ENCODE measurements around the gene WDFY4.
"Not testable (repeated sequence)": the region's sequence is repeated elsewhere in the genome, so short reads cannot be mapped to it uniquely, and the experiment has no call there.

The WDFY4 gene

GRCh38 chr10:48684792-48685623 lies at the start of gene WDFY4:
Gene WDFY4 (plus strand): TSS chr10:48684873. CDS start chr10:48709733, 24,860 bp downstream.
- FAIRE-seq (no peak), DNase-seq (ENCODE audit: low spot score) (no peak)

GRCh38 chr10:48634984-48635557 lies 49.6 kb upstream of the WDFY4 start:
- FAIRE-seq (no peak), DNase-seq (ENCODE audit: low spot score) (no peak)

GRCh38 chr10:48636231-48636630 lies 48.4 kb upstream of the WDFY4 start:
- no peak for DNase-seq (ENCODE audit: low spot score)
- no peak for FAIRE-seq

GRCh38 chr10:48636901-48637300 lies 47.8 kb upstream of the WDFY4 start:
- FAIRE-seq (no peak), DNase-seq (ENCODE audit: low spot score) (no peak)

GRCh38 chr10:48638158-48638557 lies 46.5 kb upstream of the WDFY4 start:
- FAIRE-seq (no peak), DNase-seq (ENCODE audit: low spot score) (no peak)

- FAIRE-seq, result no peak
Measured at GRCh38 chr10:48638739-48639527, 45.7 kb upstream of the WDFY4 start.

GRCh38 chr10:48639632-48640031 lies 45.0 kb upstream of the WDFY4 start:
- DNase-seq (ENCODE audit: low spot score) (no peak), FAIRE-seq (peak; percentile 38)

More at GRCh38 chr10:48638739-48639527, 45.7 kb upstream of the WDFY4 start:
- DNase-seq (ENCODE audit: low spot score), result no peak

- no peak for FAIRE-seq
Measured at GRCh38 chr10:48640326-48640725, 44.3 kb upstream of the WDFY4 start.

GRCh38 chr10:48641099-48641690 lies 43.5 kb upstream of the WDFY4 start:
- not testable (repeated sequence) for FAIRE-seq; DNase-seq (ENCODE audit: low spot score)

More at GRCh38 chr10:48640326-48640725, 44.3 kb upstream of the WDFY4 start:
- DNase-seq (ENCODE audit: low spot score), result no peak

- FAIRE-seq (no peak), DNase-seq (ENCODE audit: low spot score) (no peak)
Measured at GRCh38 chr10:48645600-48645999, 39.1 kb upstream of the WDFY4 start.

GRCh38 chr10:48647073-48647472 lies 37.6 kb upstream of the WDFY4 start:
- not testable (repeated sequence) for DNase-seq (ENCODE audit: low spot score); FAIRE-seq

GRCh38 chr10:48648172-48648942 lies 36.3 kb upstream of the WDFY4 start:
- DNase-seq (ENCODE audit: low spot score) (no peak), FAIRE-seq (no peak)

GRCh38 chr10:48649349-48649944 lies 35.2 kb upstream of the WDFY4 start:
- FAIRE-seq (no peak), DNase-seq (ENCODE audit: low spot score) (no peak)

GRCh38 chr10:48651293-48651692 lies 33.4 kb upstream of the WDFY4 start:
- no peak for DNase-seq (ENCODE audit: low spot score)

GRCh38 chr10:48651839-48652238 lies 32.8 kb upstream of the WDFY4 start:
- DNase-seq (ENCODE audit: low spot score) (no peak), FAIRE-seq (no peak)

More at GRCh38 chr10:48651293-48651692, 33.4 kb upstream of the WDFY4 start:
- FAIRE-seq, result no peak

GRCh38 chr10:48652344-48652743 lies 32.3 kb upstream of the WDFY4 start:
- DNase-seq (ENCODE audit: low spot score), result no peak
- no peak for FAIRE-seq

GRCh38 chr10:48653347-48653746 lies 31.3 kb upstream of the WDFY4 start:
- no peak for FAIRE-seq
- DNase-seq (ENCODE audit: low spot score), result no peak

- no peak for DNase-seq (ENCODE audit: low spot score)
- FAIRE-seq, result no peak
Measured at GRCh38 chr10:48653944-48654698, 30.6 kb upstream of the WDFY4 start.

GRCh38 chr10:48655411-48656240 lies 29.0 kb upstream of the WDFY4 start:
- DNase-seq (ENCODE audit: low spot score), result peak; percentile 86
- FAIRE-seq, result peak; percentile 61
